IPS-18a (cell line): ENCODE results near the gene CADM4.

ENCODE experiments used
- H3K27ac ChIP-seq: one replicate; pipeline ENCODE4 v1.5.1; 2013; ENCODE audit warnings: low read length
- H3K27me3 ChIP-seq: one replicate; pipeline ENCODE4 v1.6.1; 2013; ENCODE audit warnings: mild to moderate bottlenecking, low read length; ENCODE audit not compliant: control insufficient read depth, insufficient read depth
- H3K36me3 ChIP-seq: one replicate; pipeline ENCODE4 v1.6.1; 2013; ENCODE audit warnings: low read depth, low read length; ENCODE audit not compliant: control insufficient read depth
- H3K4me1 ChIP-seq: one replicate; pipeline ENCODE4 v1.6.1; 2013; ENCODE audit warnings: low read depth, low read length; ENCODE audit not compliant: control insufficient read depth
- H3K4me3 ChIP-seq: one replicate; pipeline ENCODE4 v1.5.1; 2013; ENCODE audit warnings: low read length
- H3K9ac ChIP-seq: one replicate; pipeline ENCODE4 v1.6.1; 2013; ENCODE audit warnings: mild to moderate bottlenecking, low read length, moderate library complexity
- H3K9me3 ChIP-seq: one replicate; pipeline ENCODE4 v1.6.1; 2013; ENCODE audit warnings: low read depth, low read length; ENCODE audit not compliant: control insufficient read depth

CADM4 gene

GRCh38 chr19:43674596-43674995 lies 34.9 kb upstream of the CADM4 start:
- Histone ChIP-seq H3K27ac (no peak overlapping the region), H3K27me3 (peaks cover 16% of the 10 kb centered on the region), H3K9me3 (no peaks in the 10 kb centered on the region), H3K4me1 (peaks cover 16% of the 10 kb centered on the region), H3K36me3 (no peaks in the 10 kb centered on the region), H3K9ac (no peak overlapping the region), H3K4me3 (no peak overlapping the region)

GRCh38 chr19:43674183-43674582 lies 34.5 kb upstream of the CADM4 start:
- Histone ChIP-seq H3K27ac (no peak overlapping the region), H3K9me3 (no peaks in the 10 kb centered on the region), H3K9ac (no peak overlapping the region), H3K36me3 (no peaks in the 10 kb centered on the region), H3K4me3 (no peak overlapping the region), H3K27me3 (peaks cover 20% of the 10 kb centered on the region), H3K4me1 (peaks cover 16% of the 10 kb centered on the region)

- H3K27ac ChIP-seq = no peak overlapping the region
- H3K4me1 ChIP-seq = peaks cover 16% of the 10 kb centered on the region
- H3K9ac ChIP-seq = no peak overlapping the region
- H3K9me3 ChIP-seq = no peaks in the 10 kb centered on the region
- no peaks in the 10 kb centered on the region for H3K36me3 ChIP-seq
- peaks cover 21% of the 10 kb centered on the region for H3K27me3 ChIP-seq
- no peak overlapping the region for H3K4me3 ChIP-seq
Observed at GRCh38 chr19:43673637-43674036, 34.0 kb upstream of the CADM4 start.

- H3K9ac ChIP-seq = no peak overlapping the region
- peaks cover 23% of the 10 kb centered on the region for H3K4me1 ChIP-seq
- H3K27me3 ChIP-seq = peaks cover 21% of the 10 kb centered on the region
- no peaks in the 10 kb centered on the region for H3K9me3 ChIP-seq
- no peak overlapping the region for H3K4me3 ChIP-seq
- H3K27ac ChIP-seq = no peak overlapping the region
- H3K36me3 ChIP-seq = no peaks in the 10 kb centered on the region
Observed at GRCh38 chr19:43672061-43672679, 32.5 kb upstream of the CADM4 start.

GRCh38 chr19:43668406-43669109 lies 28.9 kb upstream of the CADM4 start:
- Histone ChIP-seq H3K36me3 (no peaks in the 10 kb centered on the region), H3K27ac (no peak overlapping the region), H3K9me3 (no peaks in the 10 kb centered on the region), H3K4me1 (peaks cover 23% of the 10 kb centered on the region), H3K27me3 (peaks cover 21% of the 10 kb centered on the region), H3K9ac (peak overlapping the region; percentile 6), H3K4me3 (peak overlapping the region; percentile 54)

- Histone ChIP-seq H3K4me3 (peak overlapping the region; percentile 63), H3K9ac (peak overlapping the region; percentile 80), H3K27me3 (peaks cover 21% of the 10 kb centered on the region), H3K4me1 (peaks cover 23% of the 10 kb centered on the region), H3K9me3 (no peaks in the 10 kb centered on the region), H3K36me3 (no peaks in the 10 kb centered on the region), H3K27ac (peak overlapping the region; percentile 51)
Observed at GRCh38 chr19:43667876-43668405, 28.3 kb upstream of the CADM4 start.

GRCh38 chr19:43667126-43667875 lies 27.7 kb upstream of the CADM4 start:
- no peaks in the 10 kb centered on the region for H3K9me3 ChIP-seq
- H3K36me3 ChIP-seq = no peaks in the 10 kb centered on the region
- H3K9ac ChIP-seq = peak overlapping the region; percentile 80
- peak overlapping the region; percentile 63 for H3K4me3 ChIP-seq
- H3K4me1 ChIP-seq = peaks cover 21% of the 10 kb centered on the region
- peak overlapping the region; percentile 51 for H3K27ac ChIP-seq
- peaks cover 21% of the 10 kb centered on the region for H3K27me3 ChIP-seq

- H3K9ac ChIP-seq = no peak overlapping the region
- no peaks in the 10 kb centered on the region for H3K9me3 ChIP-seq
- peaks cover 6% of the 10 kb centered on the region for H3K4me1 ChIP-seq
- H3K36me3 ChIP-seq = peaks cover 7% of the 10 kb centered on the region
- H3K4me3 ChIP-seq = no peak overlapping the region
- H3K27me3 ChIP-seq = no peaks in the 10 kb centered on the region
- no peak overlapping the region for H3K27ac ChIP-seq
Observed at GRCh38 chr19:43664018-43664417, 24.4 kb upstream of the CADM4 start.

- Histone ChIP-seq H3K9me3 (no peaks in the 10 kb centered on the region), H3K4me3 (no peak overlapping the region), H3K9ac (no peak overlapping the region), H3K36me3 (peaks cover 12% of the 10 kb centered on the region), H3K27ac (no peak overlapping the region), H3K27me3 (no peaks in the 10 kb centered on the region), H3K4me1 (peaks cover 3% of the 10 kb centered on the region)
Observed at GRCh38 chr19:43662487-43662886, 22.8 kb upstream of the CADM4 start.

GRCh38 chr19:43660971-43661360 lies 21.3 kb upstream of the CADM4 start:
- H3K9ac ChIP-seq = no peak overlapping the region
- peaks cover 12% of the 10 kb centered on the region for H3K36me3 ChIP-seq
- H3K27ac ChIP-seq = no peak overlapping the region
- no peaks in the 10 kb centered on the region for H3K27me3 ChIP-seq
- H3K9me3 ChIP-seq = no peaks in the 10 kb centered on the region
- no peaks in the 10 kb centered on the region for H3K4me1 ChIP-seq
- H3K4me3 ChIP-seq = no peak overlapping the region

GRCh38 chr19:43660301-43660970 lies 20.8 kb upstream of the CADM4 start:
- Histone ChIP-seq H3K9me3 (no peaks in the 10 kb centered on the region), H3K27me3 (no peaks in the 10 kb centered on the region), H3K9ac (no peak overlapping the region), H3K4me3 (no peak overlapping the region), H3K27ac (no peak overlapping the region), H3K4me1 (no peaks in the 10 kb centered on the region), H3K36me3 (peaks cover 15% of the 10 kb centered on the region)
